ENCODE data around the gene JCHAIN.

GRCh38 chr4:70654605-70655011, 11.7 kb downstream of the JCHAIN start:
- no peak for TF ChIP-seq CTCF (conservative IDR thresholded peaks at IDR 0.05 in 1 of 2, IDR thresholded peaks at IDR 0.05 in 1 of 2; ENCODE audit: low read depth in 1 of 2, low read length in 2 of 2)
- no peak for TF ChIP-seq EZH2 (IDR thresholded peaks at IDR 0.05; ENCODE audit: low read length, missing control alignments)

Measured in fibroblast of lung (primary cell).